Stimulated activated CD8-positive, alpha-beta memory T cell treated with anti-CD3 and anti-CD28 coated beads, Interleukin-15, amount 100 ng/mL, for 24 hours (primary cell): ENCODE results near the gene SELENOV.

Source experiments
- DNase-seq: peaks from one replicate; pipeline ENCODE4 v3.0.0-alpha.2; 2020; ENCODE audit warnings: low read depth

The SELENOV gene

DNA sequence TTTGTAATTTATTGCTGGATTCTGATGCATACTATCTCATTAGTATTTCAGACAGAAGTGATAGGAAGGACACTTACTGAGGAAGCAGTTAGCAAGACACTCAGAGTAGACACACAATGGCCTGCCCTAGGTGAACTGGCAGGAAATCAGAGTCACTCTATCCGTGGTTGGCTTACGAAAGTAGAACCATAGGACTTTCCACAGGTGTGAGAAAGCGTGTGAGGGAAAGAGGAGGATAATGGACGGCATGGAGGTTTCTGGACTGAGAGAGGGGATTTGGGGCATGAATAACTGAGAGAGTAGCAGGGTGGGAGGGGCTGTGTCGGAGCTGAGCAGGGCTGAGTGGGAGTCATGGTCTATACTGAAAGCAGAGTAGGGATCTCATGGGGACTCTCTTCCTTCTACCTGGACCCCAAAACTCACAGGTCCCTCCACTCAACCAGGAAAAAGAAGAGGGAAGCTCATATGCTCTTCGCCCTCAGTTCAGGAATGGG lies 43.7 kb downstream of the SELENOV start:
- no peak for DNase-seq

DNA sequence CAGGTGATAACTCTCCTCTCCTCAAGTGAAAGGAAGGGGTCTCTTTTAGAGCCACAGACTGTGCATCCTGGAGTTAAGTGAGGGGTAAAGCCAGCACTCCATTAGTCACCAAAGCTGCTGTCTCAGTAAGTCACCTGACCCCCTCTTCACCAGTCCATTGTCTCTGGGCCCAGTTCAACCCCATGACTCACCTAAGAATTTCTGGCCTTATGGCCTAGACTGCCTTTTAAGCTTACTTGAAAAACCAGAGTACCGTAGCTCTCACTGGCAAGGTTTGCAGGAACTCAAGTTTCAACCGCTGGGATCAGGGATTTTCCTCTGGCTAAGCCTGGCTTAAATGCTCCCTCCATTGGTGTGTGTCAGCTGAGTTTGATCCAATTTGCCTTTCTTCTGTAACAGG lies 48.5 kb downstream of the SELENOV start:
- DNase-seq, result no peak

DNA sequence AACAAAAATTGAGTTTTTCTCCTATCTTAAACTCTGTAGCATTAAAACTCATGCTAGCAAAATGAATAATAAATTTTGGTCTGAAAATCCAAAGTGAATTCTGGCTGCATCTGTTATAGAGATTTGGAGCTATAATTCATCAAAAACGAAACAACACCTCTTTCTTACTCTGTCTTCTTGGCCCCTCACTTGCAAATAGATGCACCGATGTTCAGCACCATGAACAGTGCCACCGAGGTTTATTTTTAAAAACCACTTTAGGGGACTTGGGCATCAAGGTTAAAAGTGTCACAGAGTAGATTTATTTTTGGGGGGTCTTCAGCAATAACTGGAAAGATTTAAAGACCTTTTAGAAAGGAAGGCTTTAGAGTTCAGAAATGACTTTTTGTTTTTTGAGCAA lies 51.1 kb downstream of the SELENOV start:
- DNase-seq, result no peak

DNA sequence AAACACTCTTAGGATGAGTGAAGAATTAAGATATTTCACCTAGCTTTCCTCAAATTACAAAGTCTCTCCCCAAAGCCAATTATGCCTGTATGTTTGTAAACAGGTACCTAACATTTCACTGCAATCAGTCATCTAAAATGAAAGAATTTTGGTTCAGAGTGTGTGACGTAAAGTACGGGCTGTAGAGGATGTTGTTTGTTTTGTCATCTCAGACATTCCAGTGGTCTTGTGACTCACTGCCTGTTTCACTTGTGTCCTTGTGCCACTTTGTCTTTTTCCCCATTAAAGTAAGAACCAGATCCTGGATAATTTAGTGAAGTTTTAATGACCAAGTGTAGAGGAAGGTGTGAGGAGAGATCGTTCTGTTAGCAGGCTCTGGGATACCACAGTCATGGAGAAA lies 53.7 kb downstream of the SELENOV start:
- DNase-seq, result no peak
